SK-N-MC (cell line): ENCODE data around the gene ASIC4.

Source experiments
- EZH2 ChIP-seq: fragments of 200-600 bp; sonication (generic); IDR thresholded peaks from one replicate; pipeline ENCODE4 v1.6.1; 2017; ENCODE audit warnings: antibody characterized with exemption
- POLR2AphosphoS5 ChIP-seq: IDR thresholded peaks from 2 replicates; pipeline ENCODE4 v1.6.1; 2012; ENCODE audit warnings: mild to moderate bottlenecking, low read depth, low read length, borderline replicate concordance

DNA sequence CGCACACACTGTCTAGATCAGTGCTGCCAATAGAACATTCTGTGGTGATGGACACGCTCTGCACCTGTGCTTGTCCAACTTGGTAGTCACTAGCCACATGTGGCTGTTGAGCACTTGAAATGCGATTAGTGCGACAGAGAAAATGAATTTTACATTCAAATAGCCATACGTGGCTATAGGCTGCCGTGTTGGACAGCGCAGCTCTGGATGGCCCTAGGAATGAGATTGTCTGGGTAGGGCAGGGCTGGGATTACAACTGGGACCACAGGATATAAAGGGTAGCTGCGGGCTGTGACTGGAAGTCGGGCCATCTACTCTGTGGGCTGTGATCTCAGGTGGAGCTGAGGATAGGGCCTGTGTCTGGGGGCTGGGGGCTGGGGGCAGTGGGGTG lies 5.2 kb downstream of the ASIC4 start:
- no peak for TF ChIP-seq POLR2AphosphoS5
- TF ChIP-seq EZH2, result no peak
